HepG2 (cell line): Measurements from ENCODE around the gene TNFSF12. TPM values are rescaled to one million over a fixed set of nuclear protein-coding genes. Genes with fewer than 3 reads are reported as not detected.

Experiments
- CEBPG ChIP-seq: IDR thresholded peaks from 2 replicates; pipeline ENCODE4 v1.6.1; 2016
- GMEB2 ChIP-seq: IDR thresholded peaks from 2 replicates; pipeline ENCODE4 v1.6.1; 2016; ENCODE audit warnings: missing biosample characterization, missing genetic modification reagents, low read depth
- HDAC2 ChIP-seq: sonication (generic); formaldehyde crosslinking; IDR thresholded peaks from 2 replicates; pipeline ENCODE4 v1.4.0; 2020; ENCODE audit warnings: missing genetic modification reagents
- IRF9 ChIP-seq: sonication (generic); formaldehyde crosslinking; IDR thresholded peaks from 2 replicates; pipeline ENCODE4 v1.8.0; 2022; ENCODE audit warnings: missing genetic modification reagents, mild to moderate bottlenecking, borderline replicate concordance
- LRRFIP1 ChIP-seq: sonication (generic); formaldehyde crosslinking; conservative IDR thresholded peaks from 2 replicates; pipeline ENCODE4 v1.4.0; 2020; ENCODE audit warnings: missing genetic modification reagents
- MIER2 ChIP-seq: IDR thresholded peaks from 2 replicates; pipeline ENCODE4 v1.6.1; 2016; ENCODE audit warnings: missing biosample characterization, missing genetic modification reagents
- MYPOP ChIP-seq: sonication (generic); formaldehyde crosslinking; IDR thresholded peaks from 2 replicates; pipeline ENCODE4 v1.8.1; 2023; ENCODE audit warnings: mild to moderate bottlenecking, moderate library complexity, missing genetic modification reagents
- PRDM15 ChIP-seq: sonication (generic); formaldehyde crosslinking; IDR thresholded peaks from 2 replicates; pipeline ENCODE4 v1.4.0; 2020; ENCODE audit warnings: missing genetic modification reagents
- SPEN ChIP-seq: sonication (generic); formaldehyde crosslinking; IDR thresholded peaks from 2 replicates; pipeline ENCODE4 v1.5.1; 2020; ENCODE audit warnings: low read depth, mild to moderate bottlenecking, missing genetic modification reagents
- ZHX1 ChIP-seq: sonication (generic); formaldehyde crosslinking; IDR thresholded peaks from 2 replicates; pipeline ENCODE4 v1.8.1; 2022; ENCODE audit warnings: low read depth, mild to moderate bottlenecking, missing genetic modification reagents
- ZNF550 ChIP-seq: sonication (generic); formaldehyde crosslinking; IDR thresholded peaks from 2 replicates; pipeline ENCODE4 v1.4.0; 2020; ENCODE audit warnings: mild to moderate bottlenecking, missing genetic modification reagents, borderline replicate concordance
- ZNF605 ChIP-seq: sonication (generic); formaldehyde crosslinking; IDR thresholded peaks from 2 replicates; pipeline ENCODE4 v1.8.0; 2022; ENCODE audit warnings: mild to moderate bottlenecking, missing genetic modification reagents
- ZNF747 ChIP-seq: sonication (generic); formaldehyde crosslinking; IDR thresholded peaks from 2 replicates; pipeline ENCODE4 v1.8.1; 2023; ENCODE audit warnings: missing genetic modification reagents, mild to moderate bottlenecking, borderline replicate concordance
- ZNF761 ChIP-seq: sonication (generic); formaldehyde crosslinking; conservative IDR thresholded peaks from 2 replicates; pipeline ENCODE4 v1.4.0; 2020; ENCODE audit warnings: mild to moderate bottlenecking, missing genetic modification reagents
- ZNF878 ChIP-seq: sonication (generic); formaldehyde crosslinking; IDR thresholded peaks from 2 replicates; pipeline ENCODE4 v1.8.1; 2023; ENCODE audit warnings: mild to moderate bottlenecking, missing genetic modification reagents, moderate library complexity
- polyA plus RNA-seq, 8 experiments: library from polyadenylated mRNA; depleted of rRNA in 3 of 8; stranded (reverse) in 7 of 8; unstranded in 1 of 8; fragments of >200 nt; fragmentation: Illumina TruSeq in 4 of 8; extraction: Trizol in 4 of 8; gene quantifications; 2 replicates each; pipeline versions ENCODE4 v1.2.1 to v1.2.3, GENCODE V29; 2011 to 2016; ENCODE audit warnings: low read depth in 4 of 8, missing spikeins in 1 of 8, mixed read lengths in 1 of 8; ENCODE audit not compliant: insufficient read depth in 1 of 8
- total RNA-seq, 5 experiments: library from RNA; depleted of rRNA; stranded (reverse); fragments of >200 nt; fragmentation: Illumina TruSeq; extraction: Trizol; gene quantifications; 2 replicates each; pipeline ENCODE4 v1.2.3, GENCODE V29; 2016; ENCODE audit warnings: low read depth in 1 of 5

The TNFSF12 gene
- total and polyA plus RNA-seq, 2 of the 13 experiments (the other 11 are each of a cell fraction or from before 2014, with no cell fraction given), result 0.93 to 7.2 TPM

GRCh38 chr17:7572588-7573323 is 23.9 kb downstream of the TNFSF12 start (continued):
- TF ChIP-seq ZHX1 (CRISPR knock-in tag) (peak; percentile 22; the same call in 1 of the 2 replicates), ZNF747 (peak; percentile 97), ZNF605 (CRISPR knock-in tag) (peak; percentile 93), HDAC2 (CRISPR knock-in tag) (0 out of 2 replicates have a peak, but pooled peaks have one; percentile 4), PRDM15 (CRISPR knock-in tag) (no peak), ZNF550 (CRISPR knock-in tag) (no peak), ZNF761 (CRISPR knock-in tag) (no peak; the same call in 1 of the 2 replicates), IRF9 (no peak), GMEB2 (CRISPR knock-in tag) (0 out of 2 replicates have a peak, but pooled peaks have one; percentile 6), ZNF878 (CRISPR knock-in tag) (no peak), MIER2 (no peak), LRRFIP1 (CRISPR knock-in tag) (no peak), CEBPG (CRISPR knock-in tag) (no peak), MYPOP (CRISPR knock-in tag) (peak; percentile 89), SPEN (CRISPR knock-in tag) (no peak; the same call in 1 of the 2 replicates)
